Stimulated activated CD4-positive, alpha-beta T cell treated with anti-CD3 and anti-CD28 coated beads, Interleukin-4, amount 100 ng/mL, for 48 hours (primary cell): ENCODE measurements around the gene WDR70.
"Not testable (repeated sequence)": the region's sequence is repeated elsewhere in the genome, so short reads cannot be mapped to it uniquely, and the experiment has no call there.

ENCODE experiments used
- DNase-seq, 2 donors: peaks; one replicate each; pipeline ENCODE4 v3.0.0-alpha.2; 2020; ENCODE audit warnings: low read depth in 2 of 2

Gene WDR70

GRCh38 chr5:37756248-37756647, 377.1 kb downstream of the WDR70 start:
- DNase-seq: no peak

GRCh38 chr5:37757980-37758582, 379.0 kb downstream of the WDR70 start:
- DNase-seq: no peak

- no peak for DNase-seq
Measured at GRCh38 chr5:37767251-37767650, 388.1 kb downstream of the WDR70 start.

GRCh38 chr5:37767961-37768360, 388.8 kb downstream of the WDR70 start:
- no peak for DNase-seq

GRCh38 chr5:37768371-37768770, 389.3 kb downstream of the WDR70 start:
- DNase-seq: no peak

- DNase-seq: no peak
Measured at GRCh38 chr5:37769108-37769507, 390.0 kb downstream of the WDR70 start.

GRCh38 chr5:37769840-37770239, 390.7 kb downstream of the WDR70 start:
- no peak for DNase-seq

GRCh38 chr5:37770786-37771185, 391.7 kb downstream of the WDR70 start:
- no peak for DNase-seq

GRCh38 chr5:37771203-37771611, 392.1 kb downstream of the WDR70 start:
- no peak for DNase-seq

- no peak for DNase-seq
Measured at GRCh38 chr5:37771731-37772130, 392.6 kb downstream of the WDR70 start.

GRCh38 chr5:37772255-37772654, 393.1 kb downstream of the WDR70 start:
- no peak for DNase-seq

- no peak for DNase-seq
Measured at GRCh38 chr5:37773809-37774208, 394.7 kb downstream of the WDR70 start.

GRCh38 chr5:37774912-37775483, 395.9 kb downstream of the WDR70 start:
- peak; percentile 8 to 26 for DNase-seq

- DNase-seq: no peak
Measured at GRCh38 chr5:37776826-37777225, 397.7 kb downstream of the WDR70 start.

GRCh38 chr5:37777432-37778130, 398.5 kb downstream of the WDR70 start:
- no peak for DNase-seq

- not testable (repeated sequence) for DNase-seq
Measured at GRCh38 chr5:37781409-37781808, 402.3 kb downstream of the WDR70 start.

GRCh38 chr5:37786416-37786815, 407.3 kb downstream of the WDR70 start:
- no peak for DNase-seq

- DNase-seq: no peak
Measured at GRCh38 chr5:37786862-37787519, 407.9 kb downstream of the WDR70 start.

- no peak for DNase-seq
Measured at GRCh38 chr5:37787742-37788141, 408.6 kb downstream of the WDR70 start.

GRCh38 chr5:37789991-37790390, 410.9 kb downstream of the WDR70 start:
- no peak for DNase-seq

- DNase-seq: no peak
Measured at GRCh38 chr5:37791321-37791720, 412.2 kb downstream of the WDR70 start.

- DNase-seq: no peak
Measured at GRCh38 chr5:37792975-37793631, 414.0 kb downstream of the WDR70 start.
